ENCODE measurements around the gene GPR84. TPM values are rescaled to one million over a fixed set of nuclear protein-coding genes. Genes with fewer than 3 reads are reported as not detected.

The GPR84 gene
- polyA plus RNA-seq, 3 donors = 2.4 to 14.2 (median 5.6) TPM

DNA sequence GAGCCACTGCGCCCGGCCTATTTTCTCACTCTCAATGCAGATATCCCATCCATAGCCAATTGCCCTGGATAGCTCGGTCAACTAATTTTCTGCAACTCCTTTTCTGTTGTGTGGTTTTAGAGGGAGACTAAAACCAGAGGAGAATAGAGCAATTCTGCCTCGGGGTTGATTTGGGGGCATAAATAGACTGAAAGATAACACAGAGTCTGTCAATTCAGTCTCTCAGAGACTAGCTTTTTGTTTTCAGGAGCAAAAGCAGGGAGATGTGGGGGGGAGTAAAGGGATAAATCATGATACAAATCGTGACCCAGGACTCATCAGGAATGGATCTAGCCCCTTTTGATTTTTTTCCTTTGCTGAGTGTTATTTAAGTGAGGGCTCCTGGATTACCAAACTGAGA lies 32.8 kb downstream of the GPR84 start:
- no peaks in the 10 kb centered on the region for H3K9me3 Mint-ChIP-seq
- H3K79me2 ChIP-seq (ENCODE audit: insufficient read depth, low read length) = peaks cover 94% of the 10 kb centered on the region
- intact Hi-C loops (cut with micrococcal nuclease) = loop anchor here in 1 of 2 donors (5.0 kb wide), 1 partner anchor 34 kb away; no protein-coding TSS in a partner anchor
- no peaks in the 10 kb centered on the region for H3K27me3 ChIP-seq (ENCODE audit: control insufficient read depth in 2 of 2, insufficient read depth in 2 of 2, low read length in 2 of 2)
- WGBS (ENCODE audit: insufficient coverage) = 76% methylated on average over 2 of the region's 5 CpGs
- no peaks in the 10 kb centered on the region for H3K36me3 ChIP-seq (replicated peaks in 1 of 2; ENCODE audit: control insufficient read depth in 1 of 2, insufficient read depth in 2 of 2, low read length in 2 of 2)
- peaks cover 59% of the 10 kb centered on the region for H3K4me1 Mint-ChIP-seq
- no peak for TF ChIP-seq CTCF (IDR thresholded peaks at IDR 0.05)
- no peaks in the 10 kb centered on the region for H3K9me3 ChIP-seq (replicated peaks in 1 of 2; ENCODE audit: control insufficient read depth in 1 of 2, insufficient read depth in 1 of 2, low read length in 2 of 2)
- peaks cover 8% of the 10 kb centered on the region for H4K20me1 ChIP-seq (ENCODE audit: insufficient read depth, low read length)
- no peaks in the 10 kb centered on the region for H3K27me3 Mint-ChIP-seq (ENCODE audit: low read depth in 3 of 3)
- peak overlapping the region in 1 of 2 donors; percentile 76 for H3K27ac ChIP-seq (ENCODE audit: low read depth in 1 of 2, low read length in 2 of 2)
- H3K4me2 ChIP-seq (replicated peaks; ENCODE audit: extremely low read depth, low read length, poor library complexity, severe bottlenecking) = peak overlapping the region; percentile 26
- H3K4me3 ChIP-seq (replicated peaks in 1 of 3; ENCODE audit: low read depth in 2 of 3, low read length in 3 of 3) = peak overlapping the region in 1 of 3 experiments; percentile 14
- H3K36me3 Mint-ChIP-seq = peaks cover 2 to 11% of the 10 kb centered on the region in 2 donors
- H2AFZ ChIP-seq (ENCODE audit: insufficient read depth, low read depth, low read length, poor library complexity, severe bottlenecking) = no peak overlapping the region
- peak overlapping the region; percentile 31 to 78 (median 73) for H3K27ac Mint-ChIP-seq
- peaks cover 55 to 63% of the 10 kb centered on the region in 2 donors for H3K4me1 ChIP-seq (ENCODE audit: control insufficient read depth in 1 of 2, insufficient read depth in 2 of 2, low read length in 2 of 2)
- peak overlapping the region; percentile 21 for H3K9ac ChIP-seq (ENCODE audit: insufficient read depth, low read length, poor library complexity, severe bottlenecking)
- H3K4me3 Mint-ChIP-seq = no peak overlapping the region
- no peak for DNase-seq

GRCh38 chr12:54330442-54330841 lies 33.8 kb downstream of the GPR84 start:
- H3K4me3 Mint-ChIP-seq = no peak overlapping the region
- peak overlapping the region; percentile 21 for H3K9ac ChIP-seq (ENCODE audit: insufficient read depth, low read length, poor library complexity, severe bottlenecking)
- H3K4me1 Mint-ChIP-seq = peaks cover 63% of the 10 kb centered on the region
- peaks cover 62 to 72% of the 10 kb centered on the region in 2 donors for H3K4me1 ChIP-seq (ENCODE audit: control insufficient read depth in 1 of 2, insufficient read depth in 2 of 2, low read length in 2 of 2)
- no peaks in the 10 kb centered on the region for H3K27me3 Mint-ChIP-seq (ENCODE audit: low read depth in 3 of 3)
- WGBS (ENCODE audit: insufficient coverage) = no CpG with 5 or more reads among the region's 3 CpGs
- no peaks in the 10 kb centered on the region for H3K36me3 ChIP-seq (replicated peaks in 1 of 2; ENCODE audit: control insufficient read depth in 1 of 2, insufficient read depth in 2 of 2, low read length in 2 of 2)
- H4K20me1 ChIP-seq (ENCODE audit: insufficient read depth, low read length) = peaks cover 8% of the 10 kb centered on the region
- H3K9me3 ChIP-seq (replicated peaks in 1 of 2; ENCODE audit: control insufficient read depth in 1 of 2, insufficient read depth in 1 of 2, low read length in 2 of 2) = no peaks in the 10 kb centered on the region
- no peaks in the 10 kb centered on the region for H3K27me3 ChIP-seq (ENCODE audit: control insufficient read depth in 2 of 2, insufficient read depth in 2 of 2, low read length in 2 of 2)
- intact Hi-C loops (cut with micrococcal nuclease) = loop anchor here in 1 of 2 donors (5.0 kb wide), 1 partner anchor 33 kb away; no protein-coding TSS in a partner anchor
- peaks cover 0 to 11% of the 10 kb centered on the region in 2 donors for H3K36me3 Mint-ChIP-seq
- H3K9me3 Mint-ChIP-seq = no peaks in the 10 kb centered on the region
- no peak overlapping the region for H2AFZ ChIP-seq (ENCODE audit: insufficient read depth, low read depth, low read length, poor library complexity, severe bottlenecking)
- H3K27ac Mint-ChIP-seq = peak overlapping the region in 6 of 7 donors; percentile 3 to 77 (median 53)
- peak overlapping the region; percentile 26 for H3K4me2 ChIP-seq (replicated peaks; ENCODE audit: extremely low read depth, low read length, poor library complexity, severe bottlenecking)
- H3K27ac ChIP-seq (ENCODE audit: low read depth in 1 of 2, low read length in 2 of 2) = peak overlapping the region in 1 of 2 donors; percentile 76
- no peak for TF ChIP-seq CTCF (IDR thresholded peaks at IDR 0.05)
- peak overlapping the region in 1 of 3 experiments; percentile 14 for H3K4me3 ChIP-seq (replicated peaks in 1 of 3; ENCODE audit: low read depth in 2 of 3, low read length in 3 of 3)
- peaks cover 91% of the 10 kb centered on the region for H3K79me2 ChIP-seq (ENCODE audit: insufficient read depth, low read length)
- DNase-seq = no peak

Measured in CD14-positive monocyte (primary cell).